NK-92 treated with Interleukin-12 subunit alpha and Interleukin-12 subunit beta, amount 100 ng/mL, for 24 hours (cell line): Measurements from ENCODE around the gene ABLIM3.
"Not testable (repeated sequence)": the region's sequence is repeated elsewhere in the genome, so short reads cannot be mapped to it uniquely, and the experiment has no call there.

ENCODE experiments used
- DNase-seq: peaks from one replicate; lab custom pipeline; 2025; lab: John Stamatoyannopoulos, UW

ABLIM3 gene

GRCh38 chr5:149157330-149157729, 16.0 kb downstream of the ABLIM3 start:
- DNase-seq = no peak

- DNase-seq = no peak
Observed at GRCh38 chr5:149160291-149160787, 19.0 kb downstream of the ABLIM3 start.

GRCh38 chr5:149161026-149161687, 19.9 kb downstream of the ABLIM3 start:
- DNase-seq = no peak

GRCh38 chr5:149161850-149162249, 20.6 kb downstream of the ABLIM3 start:
- DNase-seq = no peak

- DNase-seq = no peak
Observed at GRCh38 chr5:149162401-149163084, 21.2 kb downstream of the ABLIM3 start.

GRCh38 chr5:149164731-149165130, 23.4 kb downstream of the ABLIM3 start:
- DNase-seq = no peak

- DNase-seq = no peak
Observed at GRCh38 chr5:149166128-149166527, 24.8 kb downstream of the ABLIM3 start.

- DNase-seq = no peak
Observed at GRCh38 chr5:149166591-149167100, 25.4 kb downstream of the ABLIM3 start.

GRCh38 chr5:149168276-149168906, 27.1 kb downstream of the ABLIM3 start:
- no peak for DNase-seq

- no peak for DNase-seq
Observed at GRCh38 chr5:149170299-149170698, 29.0 kb downstream of the ABLIM3 start.

- DNase-seq = no peak
Observed at GRCh38 chr5:149172261-149172660, 31.0 kb downstream of the ABLIM3 start.

GRCh38 chr5:149172709-149173505, 31.6 kb downstream of the ABLIM3 start:
- no peak for DNase-seq

- no peak for DNase-seq
Observed at GRCh38 chr5:149174847-149175234, 33.5 kb downstream of the ABLIM3 start.

GRCh38 chr5:149175346-149176105, 34.2 kb downstream of the ABLIM3 start:
- DNase-seq = no peak

- DNase-seq = no peak
Observed at GRCh38 chr5:149177339-149177843, 36.1 kb downstream of the ABLIM3 start.

GRCh38 chr5:149177911-149178565, 36.7 kb downstream of the ABLIM3 start:
- no peak for DNase-seq

- no peak for DNase-seq
Observed at GRCh38 chr5:149181732-149182131, 40.4 kb downstream of the ABLIM3 start.

- DNase-seq = no peak
Observed at GRCh38 chr5:149182241-149182640, 40.9 kb downstream of the ABLIM3 start.

- DNase-seq = no peak
Observed at GRCh38 chr5:149185067-149185466, 43.8 kb downstream of the ABLIM3 start.

GRCh38 chr5:149186506-149186905, 45.2 kb downstream of the ABLIM3 start:
- no peak for DNase-seq

- not testable (repeated sequence) for DNase-seq
Observed at GRCh38 chr5:149187617-149188016, 46.3 kb downstream of the ABLIM3 start.
